Peyer's patch (tissue), 4 donors: ENCODE results near the gene ZDHHC17. TPM values are rescaled to one million over a fixed set of nuclear protein-coding genes. Genes with fewer than 3 reads are reported as not detected.
"Not testable (repeated sequence)": the region's sequence is repeated elsewhere in the genome, so short reads cannot be mapped to it uniquely, and the experiment has no call there.

Source experiments
- DNase-seq, 3 donors: peaks; one replicate each; pipeline ENCODE4 v3.0.0-alpha.2; 2017 to 2019
- H3K27ac ChIP-seq, 4 donors: fragments of 200-600 bp; sonication (generic); one replicate each; pipeline ENCODE4 v1.5.1; 2016 to 2019
- H3K27me3 ChIP-seq, 2 donors: fragments of 200-600 bp; sonication (generic); one replicate each; pipeline ENCODE4 v1.5.1; 2019
- H3K36me3 ChIP-seq, 3 donors: fragments of 200-600 bp; sonication (generic); one replicate each; pipeline ENCODE4 v1.5.1; 2016 to 2019
- H3K4me1 ChIP-seq, 4 donors: fragments of 200-600 bp; sonication (generic); one replicate each; pipeline ENCODE4 v1.5.1; 2016 to 2019
- H3K4me3 ChIP-seq, 4 donors: fragments of 200-600 bp; sonication (generic); 1 replicate in 3 of 4; 2 replicates in 1 of 4; pipeline ENCODE4 v1.5.1; 2016 to 2019; ENCODE audit warnings: mild to moderate bottlenecking in 1 of 4
- H3K9me3 ChIP-seq, 4 donors: fragments of 200-600 bp; sonication (generic); one replicate each; pipeline ENCODE4 v1.5.1; 2016 to 2019; ENCODE audit warnings: mild to moderate bottlenecking in 1 of 4
- CTCF ChIP-seq, 6 experiments: fragments of 450-650 bp in 4 of 6; fragments of 200-600 bp in 2 of 6; sonication (generic) in 1 of 6; IDR thresholded peaks; one replicate each; pipeline ENCODE4 v1.5.1; 2017 to 2019; ENCODE audit warnings: antibody characterized with exemption in 6 of 6, mild to moderate bottlenecking in 3 of 6, moderate library complexity in 1 of 6
- POLR2A ChIP-seq, 2 donors: fragments of 450-650 bp; IDR thresholded peaks; one replicate each; pipeline ENCODE4 v1.5.1; 2017; ENCODE audit warnings: antibody characterized with exemption in 2 of 2, mild to moderate bottlenecking in 2 of 2, moderate library complexity in 2 of 2
- total RNA-seq, 4 donors: library from RNA; depleted of rRNA; stranded (reverse); fragments of >200 nt; gene quantifications; one replicate each; pipeline ENCODE4 v1.1.0, GENCODE V29; 2016

ZDHHC17 gene
- total RNA-seq, 4 donors from 2014 or later = 14.7 to 88.3 (median 32.5) TPM

- H3K9me3 ChIP-seq = no peaks in the 10 kb centered on the region
- TF ChIP-seq CTCF (IDR thresholded peaks at IDR 0.05) (no peak), POLR2A (IDR thresholded peaks at IDR 0.05) (no peak)
- H3K27ac ChIP-seq = peak overlapping the region in 1 of 4 donors; percentile 19
- H3K27me3 ChIP-seq = no peaks in the 10 kb centered on the region
- H3K36me3 ChIP-seq = no peaks in the 10 kb centered on the region
- H3K4me1 ChIP-seq = peaks cover 0 to 28% (median 0%) of the 10 kb centered on the region in 4 donors
- peak in 2 of 3 donors; percentile 42 to 52 for DNase-seq
- H3K4me3 ChIP-seq = no peak overlapping the region
Measured at GRCh38 chr12:76777765-76778216, 13.9 kb downstream of the ZDHHC17 start.

GRCh38 chr12:76778364-76778763 is 14.4 kb downstream of the ZDHHC17 start:
- H3K4me1 ChIP-seq = peaks cover 0 to 28% (median 0%) of the 10 kb centered on the region in 4 donors
- no peak overlapping the region for H3K4me3 ChIP-seq
- TF ChIP-seq CTCF (IDR thresholded peaks at IDR 0.05) = no peak
- no peak for TF ChIP-seq POLR2A (IDR thresholded peaks at IDR 0.05)
- H3K36me3 ChIP-seq = no peaks in the 10 kb centered on the region
- DNase-seq = no peak
- no peaks in the 10 kb centered on the region for H3K9me3 ChIP-seq
- H3K27me3 ChIP-seq = no peaks in the 10 kb centered on the region
- H3K27ac ChIP-seq = no peak overlapping the region

GRCh38 chr12:76779310-76779709 is 15.4 kb downstream of the ZDHHC17 start:
- H3K36me3 ChIP-seq, H3K4me3 ChIP-seq, H3K27me3 ChIP-seq, H3K27ac ChIP-seq, H3K9me3 ChIP-seq, DNase-seq: not testable (repeated sequence)
- peaks cover 0 to 28% (median 0%) of the 10 kb centered on the region in 4 donors for H3K4me1 ChIP-seq

- Histone ChIP-seq H3K36me3 (no peaks in the 10 kb centered on the region), H3K4me1 (peaks cover 0 to 28% (median 0%) of the 10 kb centered on the region in 4 donors), H3K27me3 (no peaks in the 10 kb centered on the region), H3K27ac (no peak overlapping the region), H3K4me3 (no peak overlapping the region), H3K9me3 (no peaks in the 10 kb centered on the region)
- TF ChIP-seq CTCF (IDR thresholded peaks at IDR 0.05) (no peak), POLR2A (IDR thresholded peaks at IDR 0.05) (no peak)
- no peak for DNase-seq
Measured at GRCh38 chr12:76781321-76781720, 17.4 kb downstream of the ZDHHC17 start.

GRCh38 chr12:76782526-76782925 is 18.6 kb downstream of the ZDHHC17 start:
- DNase-seq = no peak
- H3K27me3 ChIP-seq = no peaks in the 10 kb centered on the region
- no peak overlapping the region for H3K4me3 ChIP-seq
- H3K36me3 ChIP-seq = no peaks in the 10 kb centered on the region
- TF ChIP-seq POLR2A (IDR thresholded peaks at IDR 0.05) (no peak), CTCF (IDR thresholded peaks at IDR 0.05) (no peak)
- no peak overlapping the region for H3K27ac ChIP-seq
- H3K4me1 ChIP-seq = peaks cover 0 to 25% (median 0%) of the 10 kb centered on the region in 4 donors
- no peaks in the 10 kb centered on the region for H3K9me3 ChIP-seq

- Histone ChIP-seq H3K9me3 (no peaks in the 10 kb centered on the region), H3K4me3 (no peak overlapping the region), H3K36me3 (no peaks in the 10 kb centered on the region), H3K27ac (no peak overlapping the region), H3K4me1 (peaks cover 0 to 10% (median 0%) of the 10 kb centered on the region in 4 donors), H3K27me3 (no peaks in the 10 kb centered on the region)
- DNase-seq = no peak
- TF ChIP-seq CTCF (IDR thresholded peaks at IDR 0.05) = no peak
- TF ChIP-seq POLR2A (IDR thresholded peaks at IDR 0.05) = no peak
Measured at GRCh38 chr12:76784600-76785051, 20.7 kb downstream of the ZDHHC17 start.
